NCI-H1105 (cell line): ENCODE measurements around the gene CASZ1.

Experiments used
- DNase-seq: peaks from one replicate; lab custom pipeline; 2025; lab: John Stamatoyannopoulos, UW

CASZ1 gene

DNA sequence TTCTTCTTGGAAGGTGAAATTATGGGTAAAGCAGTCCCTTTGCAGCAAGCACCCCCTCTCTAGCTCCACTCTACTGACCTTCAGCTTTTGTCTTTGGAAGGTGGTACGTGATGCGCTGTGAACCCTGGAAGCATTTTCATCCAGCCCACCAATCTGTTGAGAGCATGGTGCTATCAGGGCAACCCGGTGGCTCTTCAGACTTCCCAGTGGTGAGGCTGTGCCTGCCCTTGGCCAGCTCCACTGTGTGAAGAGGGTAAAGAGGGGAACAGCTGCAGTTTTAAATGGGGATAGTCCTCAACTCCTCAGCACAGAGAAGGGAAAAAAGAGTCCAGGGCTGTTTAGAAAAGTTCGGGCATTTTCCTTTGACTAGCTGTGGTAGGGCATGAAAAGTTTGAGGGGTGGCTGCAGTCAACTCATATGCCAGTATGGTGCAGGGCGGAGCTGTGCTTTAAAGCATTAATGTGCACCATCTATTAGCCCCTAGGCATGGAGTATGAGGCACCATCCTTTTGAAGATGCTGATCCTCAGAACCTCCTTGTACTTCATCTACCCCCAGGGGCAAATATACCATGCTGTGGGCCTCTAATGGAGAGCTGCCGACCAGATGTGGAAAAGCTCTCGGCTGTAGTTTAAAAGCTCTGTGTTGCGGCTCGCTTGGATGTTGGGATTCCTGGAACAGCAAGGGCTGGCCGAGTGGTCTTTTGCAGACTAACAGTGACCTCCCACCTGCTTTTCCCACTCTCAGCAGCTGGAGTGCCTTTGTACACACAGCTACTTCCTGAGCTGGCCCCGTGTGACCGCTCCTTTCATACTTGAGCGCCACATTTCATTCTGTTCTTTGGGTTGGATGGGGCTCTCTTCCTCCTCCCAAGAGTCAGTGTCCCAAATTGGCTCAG is 198.7 kb downstream of the CASZ1 start:
- DNase-seq: no peak

DNA sequence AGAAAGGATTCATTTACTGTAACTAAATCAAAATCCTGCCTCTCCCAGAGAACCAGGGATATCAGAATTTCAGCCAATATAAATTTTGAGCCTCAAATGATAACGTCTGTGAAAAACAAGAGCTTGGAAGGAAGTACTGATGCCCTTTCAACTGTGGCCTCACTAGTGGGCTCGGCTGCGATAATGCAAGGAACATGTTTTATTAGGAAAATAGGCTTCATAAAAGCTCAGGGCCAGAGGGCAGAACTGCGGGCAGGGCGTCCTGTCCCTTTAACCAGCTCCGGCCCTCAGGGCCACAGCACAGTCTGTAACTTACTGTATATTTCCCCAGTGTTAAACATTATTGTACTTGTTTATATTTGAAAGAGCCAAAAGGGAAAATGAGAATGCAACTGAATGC is 199.7 kb downstream of the CASZ1 start:
- no peak for DNase-seq

DNA sequence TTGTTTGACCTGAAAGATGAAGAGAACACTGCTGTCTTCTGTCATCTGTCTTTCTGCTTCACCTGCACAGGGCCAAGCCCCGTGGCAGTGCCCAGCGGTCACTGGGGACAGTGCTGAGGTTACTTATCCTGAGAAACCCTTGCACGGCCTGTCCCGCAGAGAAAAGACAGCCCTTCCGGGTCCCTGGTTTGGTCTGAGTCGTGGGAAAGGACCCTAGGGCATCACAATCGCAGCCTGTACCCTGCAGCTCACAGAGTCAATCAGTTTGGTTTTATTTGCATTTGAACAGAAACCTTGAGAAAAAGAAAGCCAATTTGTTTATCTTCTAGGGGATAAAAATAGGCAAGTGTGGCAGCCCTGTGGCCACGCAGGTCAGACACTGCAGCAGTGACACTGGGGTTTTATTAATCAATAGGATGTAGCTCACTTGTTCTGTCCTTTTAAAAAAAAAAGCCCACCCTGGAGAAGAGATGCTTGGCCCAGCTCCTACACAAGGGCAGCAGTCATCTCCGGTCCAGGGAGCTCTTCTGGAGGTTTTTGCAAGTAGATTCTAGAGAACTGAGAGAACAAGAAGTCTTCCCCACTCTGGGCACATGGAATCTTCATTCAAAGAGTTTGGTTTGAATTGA is 201.7 kb downstream of the CASZ1 start:
- no peak for DNase-seq

DNA sequence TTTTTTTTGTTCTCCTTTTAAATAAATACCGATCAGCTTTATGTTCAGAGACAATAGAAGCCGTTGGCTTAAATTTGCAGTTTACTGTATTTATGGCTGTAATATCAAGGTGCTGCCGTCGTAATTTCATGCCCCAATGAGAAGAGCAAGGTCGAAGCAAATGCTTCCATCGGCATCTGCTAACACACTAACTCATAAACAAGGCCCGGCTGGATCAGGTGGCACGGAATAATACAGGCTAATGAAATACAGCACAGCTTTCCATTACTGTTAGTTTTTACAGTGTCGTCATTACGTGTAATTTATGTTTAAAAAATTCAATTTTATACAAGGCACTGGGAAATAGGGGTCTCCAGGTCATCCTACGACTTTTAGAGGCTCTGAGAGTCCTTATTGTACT is 202.7 kb downstream of the CASZ1 start:
- no peak for DNase-seq

DNA sequence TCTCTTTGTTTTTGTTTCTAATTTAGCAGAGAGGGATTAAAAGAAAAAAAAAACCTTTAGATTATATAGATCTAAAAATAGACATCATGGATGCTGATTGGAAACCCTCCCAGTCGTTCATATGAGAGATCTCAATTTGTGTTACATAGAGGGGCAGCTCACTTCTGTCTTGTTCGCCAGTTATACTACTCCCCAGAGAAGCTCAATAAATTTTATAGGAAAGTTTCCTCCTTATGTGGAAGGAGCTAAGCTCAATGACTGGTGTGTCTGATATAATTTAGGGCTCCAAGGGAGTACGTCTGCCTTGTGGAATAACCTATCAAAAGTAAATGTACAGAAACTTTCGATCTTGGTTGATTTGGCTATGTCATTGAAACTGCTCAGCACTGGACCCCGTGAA is 204.1 kb downstream of the CASZ1 start:
- DNase-seq: no peak

DNA sequence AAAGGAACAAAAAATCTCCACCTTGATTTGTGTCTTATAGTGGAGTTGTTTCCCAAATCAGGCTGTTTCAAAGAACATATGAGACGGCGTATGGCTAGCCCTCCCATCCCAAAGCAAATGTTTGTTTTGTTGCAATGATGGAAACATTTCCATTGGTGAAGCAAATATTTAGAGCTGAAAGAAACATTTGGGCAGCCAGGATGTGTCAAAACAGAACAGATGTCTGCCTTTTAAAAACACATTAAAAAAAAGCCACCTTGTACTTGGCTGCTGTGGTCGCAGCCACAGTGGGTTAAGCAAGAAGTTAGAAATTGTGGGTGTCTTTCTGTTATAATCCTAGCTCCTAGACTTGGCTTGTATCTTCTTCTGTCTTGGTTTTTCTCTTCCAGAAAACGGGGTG is 205.4 kb downstream of the CASZ1 start:
- DNase-seq: no peak

DNA sequence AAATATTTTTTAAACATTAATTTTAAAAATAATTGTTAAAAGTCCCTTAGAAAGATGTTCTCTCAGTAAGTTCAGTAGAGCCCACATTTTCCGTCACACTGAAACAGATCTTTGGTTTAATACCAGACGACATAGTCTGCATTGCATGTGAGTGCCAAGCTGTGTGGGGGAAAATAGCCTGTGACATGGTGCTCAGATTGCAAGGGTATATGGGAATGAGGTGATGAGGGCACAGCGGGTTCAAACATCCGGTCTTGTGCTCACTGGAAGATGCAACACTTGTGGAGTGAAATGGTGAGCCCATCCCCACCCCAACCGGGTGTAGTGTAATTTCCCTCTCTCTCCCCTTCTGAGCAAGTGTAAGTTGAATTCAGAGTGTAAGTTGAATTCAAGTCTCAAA is 207.4 kb downstream of the CASZ1 start:
- no peak for DNase-seq

DNA sequence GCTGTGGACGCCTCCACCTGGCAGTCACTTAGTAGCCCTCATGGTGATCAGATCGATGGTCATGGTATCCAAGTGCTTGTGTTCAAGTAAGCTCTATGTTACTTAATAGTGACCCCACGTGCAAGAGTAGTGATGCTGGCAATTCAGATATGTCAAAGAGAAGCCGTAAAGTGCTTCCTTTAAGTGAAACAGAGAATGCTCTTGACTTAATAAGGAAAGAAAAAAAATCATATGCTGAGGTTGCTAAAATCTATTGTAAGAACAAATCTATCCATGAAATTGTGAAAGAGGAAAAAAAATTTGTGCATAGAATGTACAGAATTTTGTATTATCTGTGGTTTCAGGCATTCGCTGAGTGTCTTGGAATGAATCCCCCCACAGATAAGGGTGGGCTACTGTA is 207.8 kb downstream of the CASZ1 start:
- DNase-seq: no peak
